MM.1S (cell line): Measurements from ENCODE around the gene SPIRE1.

Source experiments
- DNase-seq: peaks from one replicate; pipeline ENCODE4 v3.0.0-alpha.2; 2015
- H2AFZ ChIP-seq: fragments of 300-600 bp; sonication (generic); 2 replicates; pipeline ENCODE4 v1.6.0; 2016; ENCODE audit warnings: antibody characterized with exemption, low read length
- H3F3A ChIP-seq: fragments of 300-600 bp; sonication (generic); 2 replicates; pipeline ENCODE4 v1.6.1; 2016; ENCODE audit warnings: mild to moderate bottlenecking, antibody characterized with exemption, low read length, moderate library complexity, mixed read lengths; ENCODE audit not compliant: insufficient read depth
- H3K27ac ChIP-seq: fragments of 300-600 bp; sonication (generic); 2 replicates; pipeline ENCODE4 v1.5.1; 2016; ENCODE audit warnings: mild to moderate bottlenecking, low read length
- H3K27me3 ChIP-seq: fragments of 300-600 bp; sonication (generic); replicated peaks from 2 replicates; pipeline ENCODE4 v1.6.0; 2016; ENCODE audit warnings: low read length; ENCODE audit not compliant: insufficient read depth
- H3K36me3 ChIP-seq: fragments of 300-600 bp; sonication (generic); replicated peaks from 2 replicates; pipeline ENCODE4 v1.6.1; 2016; ENCODE audit warnings: mild to moderate bottlenecking, low read length, mixed read lengths; ENCODE audit not compliant: insufficient read depth
- H3K4me1 ChIP-seq: fragments of 300-600 bp; sonication (generic); 2 replicates; pipeline ENCODE4 v1.6.1; 2016; ENCODE audit warnings: low read length, mixed read lengths
- H3K4me2 ChIP-seq: fragments of 300-600 bp; sonication (generic); 2 replicates; pipeline ENCODE4 v1.6.0; 2016; ENCODE audit warnings: low read depth, low read length
- H3K4me3 ChIP-seq: fragments of 300-600 bp; sonication (generic); 2 replicates; pipeline ENCODE4 v1.5.1; 2016; ENCODE audit warnings: low read length, mixed read lengths
- H3K79me2 ChIP-seq: fragments of 300-600 bp; sonication (generic); 2 replicates; pipeline ENCODE4 v1.6.1; 2016; ENCODE audit warnings: mixed run types, low read length, mixed read lengths
- H3K9ac ChIP-seq: fragments of 300-600 bp; sonication (generic); 2 replicates; pipeline ENCODE4 v1.6.1; 2016; ENCODE audit warnings: low read length, mixed read lengths
- H3K9me2 ChIP-seq: fragments of 300-600 bp; sonication (generic); replicated peaks from 2 replicates; pipeline ENCODE4 v1.6.1; 2016; ENCODE audit warnings: mild to moderate bottlenecking, low read length, mixed read lengths; ENCODE audit not compliant: insufficient read depth
- H3K9me3 ChIP-seq: fragments of 300-600 bp; sonication (generic); replicated peaks from 2 replicates; pipeline ENCODE4 v1.6.1; 2016; ENCODE audit warnings: mild to moderate bottlenecking, low read length, mixed read lengths; ENCODE audit not compliant: insufficient read depth
- H4K20me1 ChIP-seq: fragments of 300-600 bp; sonication (generic); 2 replicates; pipeline ENCODE4 v1.6.1; 2016; ENCODE audit warnings: mild to moderate bottlenecking, low read length, moderate library complexity, mixed read lengths; ENCODE audit not compliant: insufficient read depth
- EZH2 ChIP-seq: fragments of 300-600 bp; sonication (generic); optimal IDR thresholded peaks from 2 replicates; pipeline ENCODE3; 2017; ENCODE audit warnings: low read depth, mild to moderate bottlenecking, antibody characterized with exemption, low read length, mixed read lengths
- EZH2phosphoT487 ChIP-seq: fragments of 300-600 bp; sonication (generic); IDR thresholded peaks from 2 replicates; pipeline ENCODE4 v1.6.1; 2018; ENCODE audit warnings: antibody characterized with exemption, low read length
- TF ChIP-seq, protein P1 (sequence below): fragments of 300-600 bp; sonication (generic); IDR thresholded peaks from 2 replicates; pipeline ENCODE4 v1.5.1; 2016; ENCODE audit warnings: antibody characterized with exemption, low read length, mixed read lengths

Gene SPIRE1

DNA sequence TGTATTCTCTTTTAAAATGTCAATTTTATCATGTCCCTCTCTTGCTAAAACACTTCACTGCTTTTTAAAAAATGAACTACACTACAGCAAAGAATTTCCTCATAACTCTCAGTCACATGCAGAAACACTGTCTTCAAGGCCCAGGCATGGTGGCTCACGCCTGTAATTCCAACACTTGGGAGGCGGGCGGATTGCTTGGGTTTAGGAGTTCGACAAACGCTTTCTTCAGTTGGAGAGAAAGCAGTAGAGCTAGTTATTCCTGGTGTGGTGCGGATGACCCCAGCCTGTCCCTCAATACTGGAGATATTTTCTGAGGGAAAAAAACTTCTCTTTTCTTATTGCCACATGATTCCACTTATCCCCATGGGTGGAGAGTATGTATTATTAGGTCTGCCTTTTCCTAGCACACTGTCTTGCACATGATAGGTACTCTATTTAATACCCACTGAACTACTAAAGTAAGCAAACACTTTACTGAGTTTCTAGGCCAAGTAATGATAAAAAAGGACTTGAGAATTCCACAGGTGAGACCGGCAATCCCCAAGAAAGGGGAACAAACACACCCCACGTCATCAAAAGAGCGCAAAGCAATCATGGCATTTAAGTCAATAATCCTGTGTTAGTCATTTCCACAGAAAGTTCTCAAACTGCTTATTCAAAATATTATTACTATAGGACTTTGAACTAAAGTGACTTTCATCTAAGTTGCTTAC is 77.1 kb downstream of the SPIRE1 start:
- no peaks in the 10 kb centered on the region for H3K9me3 ChIP-seq
- H3K4me3 ChIP-seq = no peak overlapping the region
- H3K27ac ChIP-seq = no peak overlapping the region
- H3F3A ChIP-seq = no peaks in the 10 kb centered on the region
- no peaks in the 10 kb centered on the region; the same call in 1 of the 2 replicates for H3K27me3 ChIP-seq
- H3K36me3 ChIP-seq = no peaks in the 10 kb centered on the region
- H4K20me1 ChIP-seq = no peaks in the 10 kb centered on the region
- H2AFZ ChIP-seq = no peak overlapping the region
- H3K4me2 ChIP-seq = no peak overlapping the region
- H3K9ac ChIP-seq = no peak overlapping the region
- TF ChIP-seq EZH2phosphoT487 (no peak), EZH2 (no peak)
- TF ChIP-seq, protein P1, sequence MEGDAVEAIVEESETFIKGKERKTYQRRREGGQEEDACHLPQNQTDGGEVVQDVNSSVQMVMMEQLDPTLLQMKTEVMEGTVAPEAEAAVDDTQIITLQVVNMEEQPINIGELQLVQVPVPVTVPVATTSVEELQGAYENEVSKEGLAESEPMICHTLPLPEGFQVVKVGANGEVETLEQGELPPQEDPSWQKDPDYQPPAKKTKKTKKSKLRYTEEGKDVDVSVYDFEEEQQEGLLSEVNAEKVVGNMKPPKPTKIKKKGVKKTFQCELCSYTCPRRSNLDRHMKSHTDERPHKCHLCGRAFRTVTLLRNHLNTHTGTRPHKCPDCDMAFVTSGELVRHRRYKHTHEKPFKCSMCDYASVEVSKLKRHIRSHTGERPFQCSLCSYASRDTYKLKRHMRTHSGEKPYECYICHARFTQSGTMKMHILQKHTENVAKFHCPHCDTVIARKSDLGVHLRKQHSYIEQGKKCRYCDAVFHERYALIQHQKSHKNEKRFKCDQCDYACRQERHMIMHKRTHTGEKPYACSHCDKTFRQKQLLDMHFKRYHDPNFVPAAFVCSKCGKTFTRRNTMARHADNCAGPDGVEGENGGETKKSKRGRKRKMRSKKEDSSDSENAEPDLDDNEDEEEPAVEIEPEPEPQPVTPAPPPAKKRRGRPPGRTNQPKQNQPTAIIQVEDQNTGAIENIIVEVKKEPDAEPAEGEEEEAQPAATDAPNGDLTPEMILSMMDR = no peak
- H3K4me1 ChIP-seq = 0 out of 2 replicates have a peak, but pooled peaks cover 9% of the 10 kb centered on the region
- DNase-seq = no peak
- no peaks in the 10 kb centered on the region for H3K9me2 ChIP-seq
- H3K79me2 ChIP-seq = no peaks in the 10 kb centered on the region

DNA sequence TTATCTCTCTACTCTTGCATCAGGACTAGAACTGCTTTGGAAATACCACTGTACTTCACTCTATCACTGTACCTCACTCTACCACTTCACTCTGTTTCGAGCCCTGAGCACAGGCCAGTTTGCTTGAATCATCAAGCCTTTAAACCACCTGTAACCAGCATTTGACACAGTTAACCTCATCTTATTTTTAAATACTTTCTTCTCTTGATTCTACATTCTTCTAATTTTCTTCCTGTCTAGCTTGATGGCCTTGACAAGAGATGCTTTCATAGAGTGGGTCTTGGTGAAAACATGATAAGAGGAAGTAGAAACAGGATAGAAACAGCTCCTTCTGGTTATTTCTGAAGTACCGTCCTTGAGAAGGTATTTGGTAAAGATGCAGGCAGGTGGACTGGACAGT is 78.1 kb downstream of the SPIRE1 start:
- Histone ChIP-seq H3K79me2 (no peaks in the 10 kb centered on the region), H2AFZ (no peak overlapping the region), H3K27ac (peak overlapping the region; percentile 15; the same call in 1 of the 2 replicates), H4K20me1 (no peaks in the 10 kb centered on the region), H3F3A (no peaks in the 10 kb centered on the region), H3K4me3 (no peak overlapping the region), H3K4me1 (0 out of 2 replicates have a peak, but pooled peaks cover 9% of the 10 kb centered on the region), H3K4me2 (0 out of 2 replicates have a peak overlapping the region, but pooled peaks have one; percentile 3), H3K36me3 (no peaks in the 10 kb centered on the region), H3K27me3 (no peaks in the 10 kb centered on the region; the same call in 1 of the 2 replicates), H3K9me2 (no peaks in the 10 kb centered on the region), H3K9me3 (no peaks in the 10 kb centered on the region), H3K9ac (no peak overlapping the region)
- TF ChIP-seq EZH2 = no peak
- no peak for TF ChIP-seq EZH2phosphoT487
- TF ChIP-seq, protein P1 = no peak
- DNase-seq = peak; percentile 29

DNA sequence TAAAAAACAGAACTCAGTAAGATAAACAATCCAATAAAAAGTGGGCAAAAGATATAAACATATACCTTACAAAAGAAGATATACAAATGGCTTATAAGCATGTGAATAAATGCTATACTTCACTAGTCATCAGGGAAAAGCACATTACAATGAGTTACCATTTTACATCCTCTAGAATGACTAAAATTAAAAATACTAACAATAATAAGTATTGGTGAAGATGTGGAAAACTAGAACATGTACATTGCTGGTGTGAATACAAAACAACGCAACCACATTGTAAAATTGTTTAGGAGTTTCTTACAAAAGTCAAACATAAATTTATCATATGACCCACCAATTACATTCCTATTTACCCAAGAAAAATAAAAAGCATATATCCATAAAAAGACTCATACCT is 80.1 kb downstream of the SPIRE1 start:
- Histone ChIP-seq H3K9me3 (no peaks in the 10 kb centered on the region), H3K4me2 (no peak overlapping the region), H3K36me3 (no peaks in the 10 kb centered on the region), H3K9ac (no peak overlapping the region), H3K4me3 (no peak overlapping the region), H3F3A (no peaks in the 10 kb centered on the region), H4K20me1 (no peaks in the 10 kb centered on the region), H3K27ac (no peak overlapping the region), H2AFZ (no peak overlapping the region), H3K79me2 (no peaks in the 10 kb centered on the region), H3K4me1 (0 out of 2 replicates have a peak, but pooled peaks cover 9% of the 10 kb centered on the region), H3K9me2 (no peaks in the 10 kb centered on the region), H3K27me3 (no peaks in the 10 kb centered on the region; the same call in 1 of the 2 replicates)
- TF ChIP-seq EZH2phosphoT487 (no peak), EZH2 (no peak)
- TF ChIP-seq, protein P1 = no peak
- no peak for DNase-seq
